Esophagus squamous epithelium (tissue), 5 donors: ENCODE data around the gene C12orf43. TPM values are rescaled to one million over a fixed set of nuclear protein-coding genes. Genes with fewer than 3 reads are reported as not detected.
"Not testable (repeated sequence)": the region's sequence is repeated elsewhere in the genome, so short reads cannot be mapped to it uniquely, and the experiment has no call there.

ENCODE experiments used
- DNase-seq: peaks from one replicate; lab custom pipeline; 2025; lab: John Stamatoyannopoulos, UW
- H3K27ac ChIP-seq, 4 donors: fragments of 200-600 bp; sonication (generic); one replicate each; pipeline ENCODE4 v1.5.1; 2016 to 2019; ENCODE audit warnings: mild to moderate bottlenecking in 1 of 4
- H3K27me3 ChIP-seq, 4 donors: fragments of 200-600 bp; sonication (generic); 1 replicate in 3 of 4; 2 replicates in 1 of 4; pipeline versions ENCODE4 v1.5.1 to v1.6.0; 2017 to 2021; ENCODE audit warnings: antibody characterized with exemption in 1 of 4
- H3K36me3 ChIP-seq, 3 donors: fragments of 200-600 bp; sonication (generic); one replicate each; pipeline ENCODE4 v1.5.1; 2016 to 2019
- H3K4me1 ChIP-seq, 3 donors: fragments of 200-600 bp; sonication (generic); one replicate each; pipeline ENCODE4 v1.5.1; 2017 to 2019
- H3K4me3 ChIP-seq, 4 donors: fragments of 200-600 bp; sonication (generic); 1 replicate in 3 of 4; 2 replicates in 1 of 4; pipeline ENCODE4 v1.5.1; 2016 to 2019; ENCODE audit warnings: mild to moderate bottlenecking in 2 of 4, moderate library complexity in 1 of 4
- H3K9me3 ChIP-seq, 3 donors: fragments of 200-600 bp; sonication (generic); one replicate each; pipeline ENCODE4 v1.5.1; 2016 to 2019
- POLR2A ChIP-seq, 4 donors: fragments of 450-650 bp; IDR thresholded peaks; one replicate each; pipeline ENCODE4 v1.6.1; 2017; ENCODE audit warnings: antibody characterized with exemption in 4 of 4, mild to moderate bottlenecking in 4 of 4, moderate library complexity in 3 of 4
- WGBS, 2 donors: methylation state at CpG; one replicate each; pipeline ENCODE4 v1.1.5; 2018; 5-methylcytosine and 5-hydroxymethylcytosine counted together
- intact Hi-C: fragments of 100-400 bp; cut with DNase I; formaldehyde crosslinking; loops from one replicate; pipeline ENCODE4 v1.15.0; 2022
- total RNA-seq, 4 donors: library from RNA; depleted of rRNA; stranded (reverse); fragments of >200 nt; gene quantifications; one replicate each; pipeline ENCODE4 v1.1.0, GENCODE V29; 2016
- TF ChIP-seq, protein P1 (sequence below), 6 experiments: fragments of 450-650 bp in 4 of 6; fragments of 200-600 bp in 2 of 6; sonication (generic) in 2 of 6; IDR thresholded peaks; one replicate each; pipeline ENCODE4 v1.5.1; 2016 to 2019; ENCODE audit warnings: antibody characterized with exemption in 6 of 6, mild to moderate bottlenecking in 4 of 6, moderate library complexity in 4 of 6
- donor health status: DM: yes; HTN: yes; CAD: no.

Gene C12orf43
- total RNA-seq, 4 donors from 2014 or later, result 7.8 to 15.6 (median 8.6) TPM

GRCh38 chr12:121053706-121054105 lies 37.4 kb upstream of the C12orf43 start:
- Histone ChIP-seq H3K9me3 (no peaks in the 10 kb centered on the region), H3K27me3 (no peaks in the 10 kb centered on the region), H3K4me3 (no peak overlapping the region), H3K36me3 (no peaks in the 10 kb centered on the region), H3K27ac (no peak overlapping the region), H3K4me1 (no peaks in the 10 kb centered on the region)
- intact Hi-C loops, result no loop called here
- DNase-seq, result no peak
- 84% methylated on average over 3 to 8 of the region's 11 CpGs for WGBS, 2 donors
- no peak for TF ChIP-seq POLR2A (IDR thresholded peaks at IDR 0.05)
- TF ChIP-seq, protein P1, sequence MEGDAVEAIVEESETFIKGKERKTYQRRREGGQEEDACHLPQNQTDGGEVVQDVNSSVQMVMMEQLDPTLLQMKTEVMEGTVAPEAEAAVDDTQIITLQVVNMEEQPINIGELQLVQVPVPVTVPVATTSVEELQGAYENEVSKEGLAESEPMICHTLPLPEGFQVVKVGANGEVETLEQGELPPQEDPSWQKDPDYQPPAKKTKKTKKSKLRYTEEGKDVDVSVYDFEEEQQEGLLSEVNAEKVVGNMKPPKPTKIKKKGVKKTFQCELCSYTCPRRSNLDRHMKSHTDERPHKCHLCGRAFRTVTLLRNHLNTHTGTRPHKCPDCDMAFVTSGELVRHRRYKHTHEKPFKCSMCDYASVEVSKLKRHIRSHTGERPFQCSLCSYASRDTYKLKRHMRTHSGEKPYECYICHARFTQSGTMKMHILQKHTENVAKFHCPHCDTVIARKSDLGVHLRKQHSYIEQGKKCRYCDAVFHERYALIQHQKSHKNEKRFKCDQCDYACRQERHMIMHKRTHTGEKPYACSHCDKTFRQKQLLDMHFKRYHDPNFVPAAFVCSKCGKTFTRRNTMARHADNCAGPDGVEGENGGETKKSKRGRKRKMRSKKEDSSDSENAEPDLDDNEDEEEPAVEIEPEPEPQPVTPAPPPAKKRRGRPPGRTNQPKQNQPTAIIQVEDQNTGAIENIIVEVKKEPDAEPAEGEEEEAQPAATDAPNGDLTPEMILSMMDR (IDR thresholded peaks at IDR 0.05), result no peak

GRCh38 chr12:121050725-121051124 lies 34.4 kb upstream of the C12orf43 start:
- Histone ChIP-seq H3K27ac (no peak overlapping the region), H3K4me1 (no peaks in the 10 kb centered on the region), H3K27me3 (no peaks in the 10 kb centered on the region), H3K36me3 (no peaks in the 10 kb centered on the region), H3K9me3 (no peaks in the 10 kb centered on the region), H3K4me3 (no peak overlapping the region)
- 40 to 41% methylated on average over 2 of the region's 2 CpGs for WGBS, 2 donors
- TF ChIP-seq, protein P1 (IDR thresholded peaks at IDR 0.05), result no peak
- no peak for TF ChIP-seq POLR2A (IDR thresholded peaks at IDR 0.05)
- intact Hi-C loops, result no loop called here
- DNase-seq, result no peak

DNA sequence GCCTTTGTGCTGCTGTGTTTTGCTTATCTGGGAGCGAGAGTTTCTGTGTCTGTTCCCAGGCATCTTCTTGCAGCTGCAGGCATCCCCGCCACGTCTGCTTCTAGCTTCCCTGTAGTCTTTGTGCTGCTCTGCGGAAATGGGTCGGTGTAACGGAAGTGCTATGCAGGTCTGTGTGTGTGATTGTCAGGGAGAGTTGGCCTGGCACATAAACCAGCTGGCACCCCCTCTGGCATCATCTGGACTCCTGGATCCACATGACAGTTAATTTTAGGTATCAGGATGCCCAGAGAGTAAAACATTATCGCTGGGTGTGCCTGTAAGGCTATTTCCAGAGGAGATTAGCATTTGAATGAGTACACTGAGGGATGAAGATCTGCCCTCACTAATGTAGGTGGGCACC lies 32.2 kb upstream of the C12orf43 start:
- Histone ChIP-seq H3K9me3 (no peaks in the 10 kb centered on the region), H3K4me3 (no peak overlapping the region), H3K27ac (no peak overlapping the region), H3K36me3 (no peaks in the 10 kb centered on the region), H3K27me3 (peaks cover 0 to 9% (median 0%) of the 10 kb centered on the region in 4 donors), H3K4me1 (no peaks in the 10 kb centered on the region)
- intact Hi-C loops, result no loop called here
- no peak for TF ChIP-seq POLR2A (IDR thresholded peaks at IDR 0.05)
- TF ChIP-seq, protein P1 (IDR thresholded peaks at IDR 0.05), result no peak
- DNase-seq, result no peak
- WGBS, 2 donors, result 83 to 87% methylated on average over 6 to 7 of the region's 7 CpGs

- H3K27ac ChIP-seq, intact Hi-C loops: not testable (repeated sequence)
Observed at GRCh38 chr12:121047400-121047799, 31.1 kb upstream of the C12orf43 start.

DNA sequence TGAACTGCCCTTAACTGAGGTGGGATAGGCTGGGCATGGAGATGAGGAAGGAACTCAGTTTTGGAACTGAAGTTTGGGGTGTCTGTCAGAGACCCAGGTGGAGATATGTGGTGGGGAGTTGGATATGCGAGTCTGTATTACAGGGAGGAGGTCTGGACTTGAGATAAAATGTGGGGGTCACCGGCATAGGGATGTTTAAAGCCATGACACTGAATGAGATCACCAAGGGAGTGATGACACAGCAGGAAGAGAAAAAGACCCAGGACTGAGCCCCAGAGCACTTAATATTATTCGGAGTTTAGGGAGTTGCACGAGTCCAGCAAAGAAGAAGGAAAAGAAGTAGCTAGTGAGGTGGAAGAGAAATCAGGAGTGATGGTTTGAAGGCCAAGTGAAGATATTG lies 26.8 kb upstream of the C12orf43 start:
- no peak overlapping the region for H3K4me3 ChIP-seq
- no peak overlapping the region for H3K27ac ChIP-seq
- WGBS, 2 donors, result 66 to 75% methylated on average over 4 of the region's 4 CpGs
- intact Hi-C loops, result no loop called here
- DNase-seq, result no peak
- TF ChIP-seq POLR2A (IDR thresholded peaks at IDR 0.05), result no peak
- TF ChIP-seq, protein P1 (IDR thresholded peaks at IDR 0.05), result no peak
- peaks cover 0 to 17% (median 0%) of the 10 kb centered on the region in 3 donors for H3K4me1 ChIP-seq
- no peaks in the 10 kb centered on the region for H3K36me3 ChIP-seq
- H3K9me3 ChIP-seq, result no peaks in the 10 kb centered on the region
- H3K27me3 ChIP-seq, result peaks cover 0 to 9% (median 0%) of the 10 kb centered on the region in 4 donors

More at GRCh38 chr12:121047400-121047799, 31.1 kb upstream of the C12orf43 start:
- not testable (repeated sequence) for H3K4me1 ChIP-seq, H3K9me3 ChIP-seq, DNase-seq, H3K27me3 ChIP-seq, H3K36me3 ChIP-seq, H3K4me3 ChIP-seq
- WGBS, 2 donors, result 75 to 79% methylated on average over 10 to 12 of the region's 12 CpGs
